HG03039 (cell line): ENCODE results near the gene CDK2.

Source experiments
- ATAC-seq: cut with Tn5 transposase; IDR thresholded peaks from one replicate; pipeline ENCODE4 v1.9.1; 2021; ENCODE audit warnings: mild to moderate bottlenecking, moderate library complexity; ENCODE audit not compliant: unreplicated experiment

The CDK2 gene

DNA sequence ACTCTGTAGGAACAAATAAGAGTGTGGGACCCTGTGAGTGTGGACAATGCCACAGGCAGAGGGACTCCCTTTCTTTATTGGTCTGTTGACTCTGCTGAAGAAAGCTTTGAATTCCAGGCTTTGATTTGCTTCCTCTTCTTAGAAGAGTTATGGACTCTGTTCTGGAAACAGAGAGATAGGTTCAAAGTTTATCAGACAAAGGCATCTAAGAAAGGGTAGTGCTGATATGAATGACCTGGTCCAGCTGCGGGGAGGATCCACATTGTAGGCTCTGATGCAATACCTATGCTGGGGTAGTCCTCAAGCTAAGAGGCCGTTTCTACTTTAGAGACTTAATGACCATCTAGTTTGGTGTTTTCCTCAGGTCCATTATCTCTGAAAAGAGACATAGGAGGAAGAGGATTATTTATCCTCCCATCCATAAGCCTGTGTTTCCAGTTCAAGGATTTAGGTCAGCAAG is 43.5 kb downstream of the CDK2 start:
- no peak for ATAC-seq

DNA sequence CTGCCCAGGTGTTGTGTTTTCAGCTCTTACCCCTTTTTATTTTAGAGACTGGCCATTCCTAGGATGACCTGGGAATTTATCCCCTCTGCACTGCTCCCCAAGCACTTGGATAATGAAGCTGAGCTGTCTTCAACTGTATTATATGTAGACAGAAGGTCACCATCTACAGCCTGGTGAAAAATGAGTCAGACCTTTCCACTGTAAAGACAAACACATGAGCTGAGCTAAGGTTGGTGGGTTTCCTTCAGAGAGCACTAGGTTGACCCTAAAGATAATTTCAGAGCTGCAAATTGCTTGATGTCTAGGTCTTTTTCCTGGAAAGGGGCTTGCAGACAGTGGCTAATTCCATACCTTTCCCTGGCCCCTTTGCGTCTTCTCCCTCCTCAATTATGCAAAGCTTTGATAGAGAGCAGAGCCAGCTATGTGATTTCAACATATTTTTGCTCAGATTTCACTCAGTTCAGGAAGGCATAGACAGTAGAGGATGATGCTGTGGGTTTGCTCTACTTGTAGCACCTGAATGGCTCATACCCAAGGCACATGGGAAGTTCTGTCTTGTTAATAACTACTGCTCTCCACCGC is 45.0 kb downstream of the CDK2 start:
- no peak for ATAC-seq

DNA sequence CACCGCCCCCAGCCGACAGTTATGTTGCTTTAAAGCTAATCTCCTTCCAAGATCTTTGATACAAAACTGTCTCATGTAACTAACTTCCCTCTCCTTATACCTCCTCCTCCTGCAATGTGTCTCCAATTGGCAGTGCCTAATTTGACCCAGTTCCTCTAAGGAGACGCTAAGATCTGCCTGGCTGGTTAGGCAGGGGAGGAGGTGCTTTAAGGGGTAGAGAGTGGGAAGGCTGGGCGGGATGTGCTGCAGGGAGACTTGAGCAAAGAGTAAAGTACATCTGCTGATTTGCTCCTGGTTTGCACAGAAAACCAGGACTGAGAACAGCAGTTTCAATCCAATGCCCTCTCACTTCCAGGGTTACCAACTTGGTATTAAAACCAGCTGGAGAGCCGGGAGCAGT is 46.9 kb downstream of the CDK2 start:
- no peak for ATAC-seq

DNA sequence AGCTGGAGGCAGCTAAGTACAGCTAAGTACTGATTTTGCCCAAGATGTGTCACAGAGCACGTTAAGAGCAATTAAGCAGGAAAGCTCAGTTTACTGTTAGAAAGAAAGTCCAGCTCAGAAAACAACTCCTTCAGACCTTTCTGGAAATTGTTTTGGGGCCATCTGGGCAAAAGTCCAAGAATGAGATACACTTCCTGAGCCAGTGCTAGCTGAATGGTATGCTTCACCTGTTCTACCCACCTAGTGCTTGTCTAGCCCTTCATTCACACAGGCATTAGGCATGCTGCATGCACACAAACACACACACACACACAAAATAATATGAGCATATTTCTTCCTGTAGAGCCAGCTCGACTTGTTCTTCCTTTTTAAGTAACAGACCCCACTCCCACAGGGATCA is 47.6 kb downstream of the CDK2 start:
- no peak for ATAC-seq

DNA sequence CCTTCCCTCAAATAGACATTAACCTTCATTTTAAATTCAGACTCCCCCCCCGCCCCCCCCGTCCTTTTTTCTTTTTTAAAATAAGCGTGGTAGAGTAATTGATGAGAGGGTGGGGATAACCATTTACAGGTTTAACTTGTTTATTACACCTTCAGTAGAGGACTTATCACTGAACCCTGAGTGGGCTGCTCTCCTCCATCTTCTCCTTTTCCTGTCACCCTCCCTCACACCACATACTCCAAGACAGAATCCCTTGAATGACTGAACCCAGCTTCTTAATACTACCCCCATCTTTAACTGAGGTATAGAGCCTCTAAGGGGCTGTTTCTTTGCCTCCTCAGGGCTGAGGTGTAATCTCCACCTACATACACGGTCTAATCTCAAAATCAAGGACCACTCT is 50.6 kb downstream of the CDK2 start:
- no peak for ATAC-seq

DNA sequence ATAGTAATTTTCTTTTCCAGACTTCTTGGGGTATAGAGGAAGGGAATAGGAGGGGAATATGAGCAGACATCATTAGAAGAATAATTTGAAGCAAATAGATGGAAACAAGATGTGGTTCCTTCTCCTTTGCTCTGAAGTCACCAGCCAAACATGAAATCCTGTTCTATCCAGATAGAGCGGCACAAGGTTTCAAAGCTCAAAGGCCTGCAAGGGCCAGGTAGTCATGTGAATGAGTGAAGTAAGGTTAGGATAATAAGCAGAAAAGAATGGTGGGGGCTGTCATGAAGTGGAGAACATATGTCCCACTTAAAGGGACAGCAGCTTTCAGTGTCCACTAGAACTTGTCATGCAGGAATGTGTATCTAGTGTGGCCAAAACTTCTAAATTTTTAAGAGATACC is 51.7 kb downstream of the CDK2 start:
- no peak for ATAC-seq

DNA sequence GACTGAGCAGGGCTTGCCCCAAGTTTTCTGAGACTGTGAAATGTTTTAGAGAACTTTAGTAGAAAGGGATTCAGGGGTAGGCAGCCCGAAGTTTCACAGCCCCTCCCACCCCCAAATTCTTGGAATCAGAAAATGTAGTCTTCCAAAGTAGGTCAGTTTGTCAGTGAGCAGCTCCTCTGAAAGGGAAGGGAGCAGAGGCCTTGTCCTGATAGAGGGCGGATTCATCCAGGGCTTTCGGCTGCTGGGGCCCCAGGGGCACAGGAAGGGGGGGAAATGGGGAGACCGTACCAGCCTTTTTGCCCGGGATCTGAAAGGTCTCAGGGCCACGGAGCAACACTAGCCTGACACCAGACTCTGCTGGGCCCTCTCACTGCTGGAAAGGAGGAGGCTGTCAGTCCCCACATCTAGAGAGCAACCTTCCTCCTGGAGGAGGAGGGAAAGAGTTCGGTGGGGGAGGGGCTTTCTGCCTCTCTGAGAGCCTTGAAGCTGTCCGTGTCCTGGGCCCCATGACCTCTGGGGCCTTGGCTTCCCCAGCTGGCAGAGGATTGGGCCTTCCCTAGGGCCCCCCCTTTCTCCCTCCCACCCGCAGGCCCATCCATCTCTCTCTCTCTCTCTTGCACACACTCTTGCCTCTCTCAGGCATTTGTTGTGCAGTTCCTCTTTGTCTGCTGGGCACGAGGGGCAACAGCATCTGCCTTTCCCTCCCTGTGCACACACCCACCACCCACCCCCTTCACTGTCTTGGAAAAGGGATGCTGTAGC is 54.0 kb downstream of the CDK2 start, which contains the start of gene IKZF4:
Gene IKZF4, plus strand, starts transcription at position 621 of the 762 bp plus-strand sequence. CDS start 451 bp downstream, outside the sequence.
- ATAC-seq, result no peak

DNA sequence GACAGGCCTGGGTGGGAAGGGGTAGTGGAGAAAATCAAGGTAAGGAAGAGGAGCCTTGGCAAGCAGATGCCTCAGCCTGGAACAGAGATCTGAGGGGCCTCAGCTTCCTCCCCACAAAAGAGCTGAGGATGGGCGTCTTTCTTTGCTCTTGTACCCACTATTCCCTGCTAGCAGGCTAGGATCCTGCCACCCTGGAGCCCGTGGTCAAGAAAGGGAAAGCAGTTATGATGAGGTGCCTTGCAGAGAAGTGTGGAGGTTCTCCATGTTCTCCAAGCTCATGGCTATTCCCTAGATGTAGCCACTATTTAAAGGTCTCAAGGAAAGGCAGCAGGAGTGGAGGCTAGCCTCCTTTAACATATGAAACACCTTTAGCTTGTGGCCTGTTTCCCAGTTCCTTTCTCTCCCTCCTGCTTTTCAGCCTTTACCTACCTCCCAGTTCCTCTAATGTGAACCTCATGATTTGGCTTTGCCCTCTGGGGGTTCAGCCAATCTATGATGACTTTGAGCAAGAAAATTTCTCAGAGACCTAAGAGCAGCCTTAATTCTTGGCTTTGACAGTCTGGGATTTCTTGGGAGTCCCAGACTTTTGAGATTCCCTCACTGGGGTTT is 55.4 kb downstream of the CDK2 start:
- no peak for ATAC-seq
